K562 (cell line): ENCODE data around the gene SMIM35. TPM values are rescaled to one million over a fixed set of nuclear protein-coding genes. Genes with fewer than 3 reads are reported as not detected.
A peak's percentile ranks its signal among the peaks of the same experiment; 100 is the strongest.

Source experiments
- ATF6 ChIP-seq: sonication (generic); formaldehyde crosslinking; IDR thresholded peaks from 2 replicates; pipeline ENCODE4 v1.4.0; 2020; ENCODE audit warnings: mild to moderate bottlenecking, missing genetic modification reagents
- FOXK1 ChIP-seq: sonication (generic); formaldehyde crosslinking; IDR thresholded peaks from 2 replicates; pipeline ENCODE4 v1.8.0; 2022; ENCODE audit warnings: missing genetic modification reagents, mild to moderate bottlenecking, borderline replicate concordance
- GATAD2A ChIP-seq: fragments of 450-650 bp; IDR thresholded peaks from 2 replicates; pipeline ENCODE4 v1.6.1; 2017
- GATAD2B ChIP-seq: fragments of 450-650 bp; IDR thresholded peaks from 2 replicates; pipeline ENCODE4 v1.6.1; 2017; ENCODE audit warnings: mild to moderate bottlenecking, borderline replicate concordance
- MAX ChIP-seq: sonication (generic); formaldehyde crosslinking; IDR thresholded peaks from 2 replicates; pipeline ENCODE4 v1.9.0; 2022; ENCODE audit warnings: mild to moderate bottlenecking, missing genetic modification reagents
- NR0B1 ChIP-seq: fragments of 450-650 bp; IDR thresholded peaks from one replicate; pipeline ENCODE4 v1.6.1; 2018; ENCODE audit warnings: mild to moderate bottlenecking, moderate library complexity; ENCODE audit not compliant: partially characterized antibody
- SIX5 ChIP-seq, 2 experiments: IDR thresholded peaks; 2 replicates each; pipeline ENCODE4 v1.6.1; 2011; ENCODE audit warnings: low read length in 2 of 2, borderline replicate concordance in 1 of 2, low read depth in 1 of 2, mild to moderate bottlenecking in 1 of 2, moderate library complexity in 1 of 2; ENCODE audit not compliant: insufficient read depth in 1 of 2
- THRA ChIP-seq: fragments of 450-650 bp; IDR thresholded peaks from 2 replicates; pipeline ENCODE4 v1.6.1; 2017; ENCODE audit warnings: mild to moderate bottlenecking, moderate library complexity
- ZBTB40 ChIP-seq, 2 experiments: fragments of 450-650 bp in 1 of 2; sonication (generic) in 1 of 2; formaldehyde crosslinking in 1 of 2; IDR thresholded peaks; 2 replicates each; pipeline versions ENCODE4 v1.7.1 to v1.9.0; 2016 to 2022; ENCODE audit warnings: inconsistent platforms in 1 of 2, mild to moderate bottlenecking in 1 of 2, missing genetic modification reagents in 1 of 2
- ZFP30 ChIP-seq: fragments of 250-450 bp; sonication (Bioruptor Pico); IDR thresholded peaks from 2 replicates; pipeline ENCODE4 v1.8.0; 2022; ENCODE audit warnings: moderate library complexity, mild to moderate bottlenecking, inconsistent platforms, borderline replicate concordance
- ZNF274 ChIP-seq: IDR thresholded peaks from 2 replicates; pipeline ENCODE4 v1.6.1; 2011; ENCODE audit warnings: low read depth, mild to moderate bottlenecking, low read length, moderate library complexity, borderline replicate concordance
- ZNF445 ChIP-seq: fragments of 250-450 bp; sonication (Bioruptor Pico); IDR thresholded peaks from 2 replicates; pipeline ENCODE4 v1.4.0; 2020; ENCODE audit warnings: low read depth, mild to moderate bottlenecking, moderate library complexity
- ZNF589 ChIP-seq: fragments of 200-800 bp; sonication (Bioruptor generic); IDR thresholded peaks from 2 replicates; pipeline ENCODE4 v1.6.1; 2016; ENCODE audit warnings: low read depth, missing genetic modification characterization, missing compliant biosample characterization
- polyA plus RNA-seq, 8 experiments: library from polyadenylated mRNA; depleted of rRNA in 4 of 8; stranded (reverse) in 5 of 8; unstranded in 3 of 8; fragments of >200 nt; fragmentation: Nextera tagmentation in 2 of 8; fragmentation: Illumina TruSeq in 1 of 8; extraction: Ambion mirVana in 2 of 8; extraction: Trizol in 1 of 8; gene quantifications; 2 replicates each; pipeline versions ENCODE4 v1.2.1 to v1.2.3, GENCODE V29; 2011 to 2014; ENCODE audit warnings: inconsistent platforms in 1 of 8, missing spikeins in 1 of 8
- total RNA-seq, 7 experiments: library from RNA; depleted of rRNA in 6 of 7; stranded (reverse); fragments of >200 nt in 6 of 7; fragmentation: Illumina TruSeq in 2 of 7; extraction: Trizol in 2 of 7; gene quantifications; 2 replicates each; pipeline versions ENCODE4 v1.2.1 to v1.2.3, GENCODE V29; 2011 to 2021; ENCODE audit warnings: low replicate concordance in 1 of 7

SMIM35 gene
- total and polyA plus RNA-seq, 9 of the 15 experiments (the other 6 are each of a cell fraction or from before 2014, with no cell fraction given): 0.03 TPM; not detected in 7

- TF ChIP-seq NR0B1: no peak
- TF ChIP-seq THRA: no peak
- TF ChIP-seq MAX (CRISPR knock-in tag): no peak
- TF ChIP-seq GATAD2B: no peak
- TF ChIP-seq ZNF445 (CRISPR knock-in tag): no peak
- no peak for TF ChIP-seq FOXK1 (CRISPR knock-in tag)
- TF ChIP-seq ZNF274: no peak
- peak; percentile 84 for TF ChIP-seq GATAD2A
- TF ChIP-seq SIX5 (IDR thresholded peaks at IDR 0.05; ENCODE audit: borderline replicate concordance in 1 of 2, insufficient read depth in 1 of 2, low read depth in 1 of 2, low read length in 2 of 2): no peak
- TF ChIP-seq ZNF589: no peak; the same call in 1 of the 2 replicates
- TF ChIP-seq ZFP30 (CRISPR knock-in tag): no peak
- no peak for TF ChIP-seq ATF6 (CRISPR knock-in tag)
- TF ChIP-seq ZBTB40 (IDR thresholded peaks at IDR 0.05): 0 out of 2 replicates have a peak, but pooled peaks have one; percentile 13
- no peak for TF ChIP-seq ZBTB40 (CRISPR knock-in tag; IDR thresholded peaks at IDR 0.05)
These were observed 85.2 kb downstream of the SMIM35 start (continued) for GRCh38 chr11:118001494-118001971.
